Brain microvascular endothelial cell (primary cell): ENCODE results near the gene BCCIP.

ENCODE experiments used
- DNase-seq: peaks from one replicate; pipeline ENCODE4 v3.0.0-alpha.2; 2020
- H3K27ac ChIP-seq: fragments of 250-450 bp; sonication (Bioruptor Pico); 2 replicates; pipeline ENCODE4 v1.5.1; 2020; ENCODE audit warnings: mild to moderate bottlenecking, moderate library complexity
- H3K27me3 ChIP-seq: fragments of 250-450 bp; sonication (Bioruptor Pico); replicated peaks from 2 replicates; pipeline ENCODE4 v1.5.1; 2020; ENCODE audit warnings: mild to moderate bottlenecking
- H3K36me3 ChIP-seq: fragments of 250-450 bp; sonication (Bioruptor Pico); replicated peaks from 2 replicates; pipeline ENCODE4 v1.5.1; 2020; ENCODE audit warnings: mild to moderate bottlenecking
- H3K4me3 ChIP-seq: 2 replicates; pipeline ENCODE4 v1.5.1; 2011; ENCODE audit warnings: low read depth, mild to moderate bottlenecking, control low read depth, low read length, moderate library complexity
- CTCF ChIP-seq: IDR thresholded peaks from 2 replicates; pipeline ENCODE4 v1.5.1; 2011; ENCODE audit warnings: low read depth, mild to moderate bottlenecking, moderate library complexity, low read length, control low read depth, inconsistent platforms; ENCODE audit errors: missing control alignments
- in situ Hi-C: cut with HindIII; loops from 2 replicates; pipeline ENCODE4 v1.10.0; 2017; ENCODE audit warnings: low sequenced_read_pairs, low pct_ligation_motif_present

BCCIP gene

GRCh38 chr10:125827133-125827532 lies 3.8 kb downstream of the BCCIP start:
- TF ChIP-seq CTCF, result no peak
- Histone ChIP-seq H3K36me3 (peaks cover 44% of the 10 kb centered on the region), H3K27ac (no peak overlapping the region), H3K27me3 (no peaks in the 10 kb centered on the region), H3K4me3 (no peak overlapping the region)
- in situ Hi-C loops, result no loop called here
- DNase-seq, result no peak

- in situ Hi-C loops, result no loop called here
- no peak for TF ChIP-seq CTCF
- no peak overlapping the region for H3K4me3 ChIP-seq
- no peaks in the 10 kb centered on the region for H3K27me3 ChIP-seq
- peaks cover 44% of the 10 kb centered on the region for H3K36me3 ChIP-seq
- no peak overlapping the region for H3K27ac ChIP-seq
- no peak for DNase-seq
Observed at GRCh38 chr10:125828311-125828710, 5.0 kb downstream of the BCCIP start.

GRCh38 chr10:125836746-125837145 lies 13.4 kb downstream of the BCCIP start:
- H3K27me3 ChIP-seq, result no peaks in the 10 kb centered on the region
- peaks cover 56% of the 10 kb centered on the region for H3K36me3 ChIP-seq
- H3K4me3 ChIP-seq, result no peak overlapping the region
- no peak for TF ChIP-seq CTCF
- DNase-seq, result no peak
- H3K27ac ChIP-seq, result no peak overlapping the region
- in situ Hi-C loops, result no loop called here

GRCh38 chr10:125838802-125839575 lies 15.6 kb downstream of the BCCIP start:
- Histone ChIP-seq H3K27ac (no peak overlapping the region), H3K4me3 (no peak overlapping the region), H3K27me3 (no peaks in the 10 kb centered on the region), H3K36me3 (peaks cover 56% of the 10 kb centered on the region)
- in situ Hi-C loops, result no loop called here
- DNase-seq, result no peak
- TF ChIP-seq CTCF, result no peak

- no peak for DNase-seq
- H3K4me3 ChIP-seq, result no peak overlapping the region
- in situ Hi-C loops, result no loop called here
- H3K27ac ChIP-seq, result no peak overlapping the region
- H3K27me3 ChIP-seq, result no peaks in the 10 kb centered on the region
- no peak for TF ChIP-seq CTCF
- H3K36me3 ChIP-seq, result peaks cover 49% of the 10 kb centered on the region
Observed at GRCh38 chr10:125840406-125840805, 17.1 kb downstream of the BCCIP start.

- no peaks in the 10 kb centered on the region for H3K27me3 ChIP-seq
- H3K4me3 ChIP-seq, result no peak overlapping the region
- H3K36me3 ChIP-seq, result peaks cover 48% of the 10 kb centered on the region
- no peak for TF ChIP-seq CTCF
- H3K27ac ChIP-seq, result no peak overlapping the region
- DNase-seq, result no peak
- in situ Hi-C loops, result no loop called here
Observed at GRCh38 chr10:125840955-125841354, 17.6 kb downstream of the BCCIP start.
